Measurements from ENCODE around the gene GLS.

GRCh38 chr2:191010887-191011885 lies 130.6 kb downstream of the GLS start:
- no peak for TF ChIP-seq REST (IDR thresholded peaks at IDR 0.05; ENCODE audit: insufficient replicate concordance, low read depth)
- no peak for TF ChIP-seq CTCF (IDR thresholded peaks at IDR 0.05; ENCODE audit: insufficient read depth, low read length)
